GM23248 (cell line): ENCODE measurements around the gene NUP188. TPM values are rescaled to one million over a fixed set of nuclear protein-coding genes. Genes with fewer than 3 reads are reported as not detected.

ENCODE experiments used
- DNase-seq: peaks from one replicate; pipeline ENCODE4 v3.0.0-alpha.2; 2015
- H2AFZ ChIP-seq: fragments of 200-600 bp; sonication (generic); 2 replicates; pipeline ENCODE4 v1.6.1; 2016; ENCODE audit warnings: antibody characterized with exemption
- H3F3A ChIP-seq: fragments of 200-600 bp; sonication (generic); 2 replicates; pipeline ENCODE4 v1.6.1; 2016; ENCODE audit warnings: mild to moderate bottlenecking, antibody characterized with exemption, mixed run types; ENCODE audit not compliant: insufficient read depth
- H3K27ac ChIP-seq: fragments of 200-600 bp; sonication (generic); 2 replicates; pipeline ENCODE4 v1.5.1; 2016; ENCODE audit warnings: mild to moderate bottlenecking
- H3K27me3 ChIP-seq: fragments of 200-600 bp; sonication (generic); replicated peaks from 2 replicates; pipeline ENCODE4 v1.6.1; 2016; ENCODE audit warnings: mild to moderate bottlenecking; ENCODE audit not compliant: insufficient read depth
- H3K36me3 ChIP-seq: fragments of 200-600 bp; sonication (generic); 2 replicates; pipeline ENCODE4 v1.6.1; 2016; ENCODE audit warnings: low read depth, mild to moderate bottlenecking
- H3K4me1 ChIP-seq: fragments of 200-600 bp; sonication (generic); 2 replicates; pipeline ENCODE4 v1.6.1; 2016; ENCODE audit warnings: mild to moderate bottlenecking; ENCODE audit not compliant: insufficient read depth
- H3K4me2 ChIP-seq: fragments of 200-600 bp; sonication (generic); one replicate; pipeline ENCODE4 v1.6.1; 2016; ENCODE audit warnings: mild to moderate bottlenecking; ENCODE audit not compliant: unreplicated experiment
- H3K4me3 ChIP-seq: fragments of 200-600 bp; sonication (generic); 2 replicates; pipeline ENCODE4 v1.5.1; 2016; ENCODE audit warnings: mild to moderate bottlenecking
- H3K79me2 ChIP-seq: fragments of 200-600 bp; sonication (generic); 2 replicates; pipeline ENCODE4 v1.6.1; 2016; ENCODE audit warnings: mild to moderate bottlenecking; ENCODE audit not compliant: insufficient read depth
- H3K9ac ChIP-seq: fragments of 200-600 bp; sonication (generic); 2 replicates; pipeline ENCODE4 v1.6.1; 2016; ENCODE audit warnings: mild to moderate bottlenecking
- H3K9me2 ChIP-seq: fragments of 200-600 bp; sonication (generic); 2 replicates; pipeline ENCODE4 v1.6.1; 2016; ENCODE audit warnings: mixed run types, mild to moderate bottlenecking, moderate library complexity; ENCODE audit not compliant: insufficient read depth
- H3K9me3 ChIP-seq: fragments of 200-600 bp; sonication (generic); one replicate; pipeline ENCODE4 v1.6.1; 2017; ENCODE audit warnings: low read depth
- H4K20me1 ChIP-seq: fragments of 200-600 bp; sonication (generic); 2 replicates; pipeline ENCODE4 v1.6.0; 2016; ENCODE audit not compliant: insufficient read depth
- EZH2 ChIP-seq: fragments of 200-600 bp; sonication (generic); IDR thresholded peaks from 2 replicates; pipeline ENCODE4 v1.6.1; 2018; ENCODE audit warnings: antibody characterized with exemption, mild to moderate bottlenecking; ENCODE audit not compliant: insufficient read depth, poor library complexity, severe bottlenecking
- EZH2phosphoT487 ChIP-seq: fragments of 200-600 bp; sonication (generic); IDR thresholded peaks from 2 replicates; pipeline ENCODE4 v1.6.1; 2018; ENCODE audit warnings: antibody characterized with exemption, moderate library complexity, mild to moderate bottlenecking, low read depth; ENCODE audit not compliant: insufficient read depth
- WGBS, 2 experiments: methylation state at CpG; one replicate each; pipeline ENCODE4 v1.1.6; 2015 to 2017; ENCODE audit warnings: low lambda C conversion rate in 2 of 2, low coverage in 1 of 2; ENCODE audit errors: missing lambda C conversion rate in 2 of 2; 5-methylcytosine and 5-hydroxymethylcytosine counted together
- in situ Hi-C: fragments of 300-500 bp; cut with MboI; formaldehyde crosslinking; loops from 2 replicates; pipeline ENCODE4 v1.15.0; 2020
- polyA plus RNA-seq: library from polyadenylated mRNA; unstranded; fragments of >200 nt; fragmentation: Nextera tagmentation; extraction: Ambion mirVana; gene quantifications from 2 replicates; pipeline ENCODE4 v1.2.1, GENCODE V29; 2016
- total RNA-seq: library from RNA; depleted of rRNA; stranded (reverse); fragments of >200 nt; shearing (Covaris generic); gene quantifications from 2 replicates; pipeline ENCODE4 v1.2.3, GENCODE V29; 2014

NUP188 gene
- total and polyA plus RNA-seq, 2 experiments from 2014 or later: 24.9 to 45.9 TPM

DNA sequence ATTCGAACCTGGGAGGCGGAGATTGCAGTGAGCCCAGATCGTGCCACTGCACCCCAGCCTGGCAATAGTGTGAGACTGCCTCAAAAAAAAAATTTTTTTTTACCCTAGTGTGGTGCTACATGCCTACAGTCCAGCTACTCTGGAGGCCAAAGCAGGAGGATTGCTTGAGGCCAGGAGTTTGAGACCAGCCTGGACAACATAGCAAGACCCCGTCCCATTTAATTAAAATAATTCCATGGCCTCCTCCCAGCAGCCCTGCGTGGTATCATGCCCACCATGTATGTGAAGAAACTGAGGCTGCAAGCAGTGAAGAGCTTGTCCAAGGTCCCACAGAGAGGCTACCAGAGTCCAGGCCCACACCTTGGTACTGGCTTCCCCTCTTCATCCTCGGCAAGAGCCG lies 46.1 kb upstream of the NUP188 start:
- no peak overlapping the region for H3K27ac ChIP-seq
- H3F3A ChIP-seq: peaks cover 6% of the 10 kb centered on the region
- no peak overlapping the region for H2AFZ ChIP-seq
- peaks cover 11% of the 10 kb centered on the region; the same call in 1 of the 2 replicates for H3K36me3 ChIP-seq
- H3K9me2 ChIP-seq: no peaks in the 10 kb centered on the region
- in situ Hi-C loops: no loop called here
- TF ChIP-seq EZH2phosphoT487: no peak
- TF ChIP-seq EZH2: no peak
- H3K4me2 ChIP-seq: no peak overlapping the region
- peaks cover 16% of the 10 kb centered on the region for H3K4me1 ChIP-seq
- WGBS, 2 experiments: 74 to 77% methylated on average over 7 of the region's 7 CpGs
- no peak overlapping the region for H3K9ac ChIP-seq
- H3K79me2 ChIP-seq: peaks cover 74% of the 10 kb centered on the region
- no peaks in the 10 kb centered on the region for H3K27me3 ChIP-seq
- H3K4me3 ChIP-seq: no peak overlapping the region
- no peaks in the 10 kb centered on the region for H3K9me3 ChIP-seq
- no peak for DNase-seq
- H4K20me1 ChIP-seq: no peaks in the 10 kb centered on the region

DNA sequence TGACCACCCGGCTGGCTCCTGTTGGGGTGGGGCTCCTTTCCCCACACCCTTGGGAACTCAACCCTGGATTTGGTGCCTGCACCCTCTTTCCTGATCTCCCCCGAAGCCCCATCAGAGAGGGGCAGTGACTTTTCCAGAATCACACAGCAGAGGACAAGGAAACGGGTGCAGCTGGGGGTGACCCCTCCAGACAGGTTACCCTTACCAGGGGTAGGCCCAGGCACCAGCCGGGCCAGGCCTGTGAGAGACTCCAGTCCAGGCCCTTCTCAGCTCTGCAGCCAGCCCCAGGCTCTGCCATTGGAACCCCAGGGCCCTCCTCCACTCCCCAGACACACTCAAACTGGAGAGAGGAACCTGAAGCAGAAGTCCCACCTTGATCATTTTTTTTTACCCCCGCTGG lies 45.7 kb upstream of the NUP188 start:
- TF ChIP-seq EZH2phosphoT487 (no peak), EZH2 (no peak)
- peaks cover 16% of the 10 kb centered on the region for H3K4me1 ChIP-seq
- no peaks in the 10 kb centered on the region for H3K9me2 ChIP-seq
- 100% methylated on average over 5 of the region's 5 CpGs for WGBS, 2 experiments
- H3K27me3 ChIP-seq: no peaks in the 10 kb centered on the region
- H3K79me2 ChIP-seq: peaks cover 70% of the 10 kb centered on the region
- no peaks in the 10 kb centered on the region for H3K9me3 ChIP-seq
- H3K4me2 ChIP-seq: no peak overlapping the region
- no peak overlapping the region for H3K9ac ChIP-seq
- no peak overlapping the region for H2AFZ ChIP-seq
- H3F3A ChIP-seq: peaks cover 6% of the 10 kb centered on the region
- H3K36me3 ChIP-seq: peaks cover 9% of the 10 kb centered on the region; the same call in 1 of the 2 replicates
- no peak overlapping the region for H3K4me3 ChIP-seq
- in situ Hi-C loops: no loop called here
- H3K27ac ChIP-seq: no peak overlapping the region
- no peaks in the 10 kb centered on the region for H4K20me1 ChIP-seq
- no peak for DNase-seq

DNA sequence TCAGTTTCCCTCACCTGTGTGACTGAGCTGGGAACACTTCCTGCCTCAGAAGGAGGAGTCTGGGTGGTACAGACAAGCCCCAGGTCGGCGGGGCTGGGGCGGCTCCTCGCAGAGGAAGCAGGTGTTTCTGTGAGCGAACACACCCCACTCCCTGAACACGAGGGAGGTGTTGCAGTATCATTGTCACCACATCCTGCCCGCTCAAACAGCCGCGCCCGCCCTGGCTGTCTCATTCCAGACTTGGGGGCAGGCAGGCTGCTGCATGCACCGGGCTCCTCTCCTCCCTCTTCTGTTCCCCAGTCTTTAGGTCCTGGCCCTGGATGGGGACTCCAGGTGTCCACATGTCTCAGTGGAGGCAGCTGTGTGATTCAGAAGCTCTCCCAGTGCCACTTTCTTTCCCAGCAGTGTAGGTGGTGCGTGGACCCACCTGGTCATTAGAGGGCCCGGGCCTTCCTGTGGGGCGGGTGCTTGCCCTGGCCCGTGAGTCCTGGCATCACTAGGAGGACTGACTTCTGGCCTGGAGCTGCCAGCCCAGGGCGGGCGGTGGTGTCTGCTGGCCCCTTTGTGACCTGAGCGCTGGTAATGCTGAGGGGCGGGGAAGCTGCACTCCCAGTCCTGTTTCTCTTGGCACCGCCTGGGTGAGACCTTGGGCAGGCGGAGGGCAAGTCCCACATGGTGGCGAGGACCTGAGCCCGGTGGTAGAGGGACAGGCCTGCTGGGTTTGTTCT lies 45.0 kb upstream of the NUP188 start:
- no peak overlapping the region for H2AFZ ChIP-seq

DNA sequence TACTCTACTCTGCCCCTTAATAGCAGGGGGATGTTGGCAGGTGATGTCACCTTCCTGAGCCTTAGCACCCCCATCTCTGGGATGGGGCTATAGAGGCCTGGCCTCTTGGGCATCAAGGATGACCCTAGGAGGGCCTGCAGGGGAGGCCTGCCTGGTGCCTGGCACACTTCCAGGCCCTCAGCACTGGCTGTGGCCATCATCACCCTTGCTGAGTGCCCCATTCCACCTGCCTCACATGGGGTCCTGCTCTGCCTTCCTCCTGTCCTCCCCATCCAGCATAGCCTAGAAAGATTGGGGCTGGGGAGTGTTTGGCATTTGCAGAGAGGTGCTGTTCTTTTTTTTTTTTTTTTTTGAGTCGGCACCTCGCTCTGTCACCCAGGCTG lies 44.4 kb upstream of the NUP188 start:
- no peak for DNase-seq
- TF ChIP-seq EZH2phosphoT487: no peak
- no peak for TF ChIP-seq EZH2
- Histone ChIP-seq H3K4me3 (no peak overlapping the region), H3K9me3 (no peaks in the 10 kb centered on the region), H2AFZ (no peak overlapping the region), H3F3A (peaks cover 6% of the 10 kb centered on the region), H3K9ac (no peak overlapping the region), H3K4me1 (peaks cover 16% of the 10 kb centered on the region), H4K20me1 (no peaks in the 10 kb centered on the region), H3K79me2 (peaks cover 70% of the 10 kb centered on the region), H3K27me3 (no peaks in the 10 kb centered on the region), H3K36me3 (no peaks in the 10 kb centered on the region; the same call in 1 of the 2 replicates), H3K9me2 (no peaks in the 10 kb centered on the region), H3K4me2 (no peak overlapping the region), H3K27ac (no peak overlapping the region)
- WGBS, 2 experiments: 97 to 100% methylated on average over 1 to 2 of the region's 2 CpGs
- in situ Hi-C loops: no loop called here

More for the DNA sequence above, 45.0 kb upstream of the NUP188 start:
- peaks cover 6% of the 10 kb centered on the region for H3F3A ChIP-seq
- DNase-seq: no peak
- no peaks in the 10 kb centered on the region for H3K9me3 ChIP-seq
- peaks cover 2% of the 10 kb centered on the region; the same call in 1 of the 2 replicates for H3K36me3 ChIP-seq
- 91 to 92% methylated on average over 23 of the region's 23 CpGs for WGBS, 2 experiments
- H3K9ac ChIP-seq: no peak overlapping the region
- no peaks in the 10 kb centered on the region for H4K20me1 ChIP-seq
- in situ Hi-C loops: no loop called here
- peaks cover 67% of the 10 kb centered on the region for H3K79me2 ChIP-seq
- H3K4me1 ChIP-seq: peaks cover 16% of the 10 kb centered on the region
- H3K9me2 ChIP-seq: no peaks in the 10 kb centered on the region
- no peak overlapping the region for H3K4me2 ChIP-seq
- TF ChIP-seq EZH2phosphoT487 (no peak), EZH2 (no peak)
- no peaks in the 10 kb centered on the region for H3K27me3 ChIP-seq
- H3K27ac ChIP-seq: no peak overlapping the region
- H3K4me3 ChIP-seq: no peak overlapping the region
